Activated CD4-positive, alpha-beta memory T cell treated with anti-CD3 and anti-CD28 coated beads, Interleukin-2, amount 10 ng/mL, durations not matched to agents 7 days and 5 days (primary cell): Measurements from ENCODE around the gene SLC44A3. TPM values are rescaled to one million over a fixed set of nuclear protein-coding genes. Genes with fewer than 3 reads are reported as not detected.
"Not testable (repeated sequence)": the region's sequence is repeated elsewhere in the genome, so short reads cannot be mapped to it uniquely, and the experiment has no call there.

Experiments used
- CTCF ChIA-PET: fragments of 350-600 bp; sonication (Branson Sonifier 250); formaldehyde crosslinking; loops from one replicate; lab custom pipeline; 2021; ENCODE audit warnings: antibody characterized with exemption, inconsistent platforms; lab: Charles Lee
- POLR2A ChIA-PET: fragments of 350-600 bp; sonication (Branson Sonifier 250); formaldehyde crosslinking; loops from one replicate; lab custom pipeline; 2021; ENCODE audit warnings: antibody characterized with exemption; lab: Charles Lee
- DNase-seq: peaks from one replicate; pipeline ENCODE4 v3.0.0-alpha.2; 2020
- H3K27ac Mint-ChIP-seq: one replicate; pipeline ENCODE4 v1.8.0; 2021; ENCODE audit warnings: mild to moderate bottlenecking, mixed read lengths
- H3K27me3 Mint-ChIP-seq: one replicate; pipeline ENCODE4 v1.8.0; 2021; ENCODE audit warnings: mixed read lengths
- H3K36me3 Mint-ChIP-seq: one replicate; pipeline ENCODE4 v1.8.0; 2021; ENCODE audit warnings: low read depth, mixed read lengths
- H3K4me1 Mint-ChIP-seq: one replicate; pipeline ENCODE4 v1.8.0; 2021; ENCODE audit warnings: mixed read lengths
- H3K4me3 Mint-ChIP-seq: one replicate; pipeline ENCODE4 v1.8.0; 2021; ENCODE audit warnings: mild to moderate bottlenecking, mixed read lengths
- H3K9me3 Mint-ChIP-seq: one replicate; pipeline ENCODE4 v1.8.0; 2021; ENCODE audit warnings: mixed read lengths
- total RNA-seq, 2 experiments: library from RNA; stranded (reverse); gene quantifications; one replicate each; pipeline ENCODE4 v1.2.3, GENCODE V29; 2021

The SLC44A3 gene
- total RNA-seq, 2 experiments from 2014 or later = 0.25 to 0.35 TPM

- peaks cover 54% of the 10 kb centered on the region for H3K27me3 Mint-ChIP-seq
- POLR2A ChIA-PET = no interaction called here
- no peaks in the 10 kb centered on the region for H3K9me3 Mint-ChIP-seq
Measured at GRCh38 chr1:94928293-94928939, 108.3 kb downstream of the SLC44A3 start.

DNA sequence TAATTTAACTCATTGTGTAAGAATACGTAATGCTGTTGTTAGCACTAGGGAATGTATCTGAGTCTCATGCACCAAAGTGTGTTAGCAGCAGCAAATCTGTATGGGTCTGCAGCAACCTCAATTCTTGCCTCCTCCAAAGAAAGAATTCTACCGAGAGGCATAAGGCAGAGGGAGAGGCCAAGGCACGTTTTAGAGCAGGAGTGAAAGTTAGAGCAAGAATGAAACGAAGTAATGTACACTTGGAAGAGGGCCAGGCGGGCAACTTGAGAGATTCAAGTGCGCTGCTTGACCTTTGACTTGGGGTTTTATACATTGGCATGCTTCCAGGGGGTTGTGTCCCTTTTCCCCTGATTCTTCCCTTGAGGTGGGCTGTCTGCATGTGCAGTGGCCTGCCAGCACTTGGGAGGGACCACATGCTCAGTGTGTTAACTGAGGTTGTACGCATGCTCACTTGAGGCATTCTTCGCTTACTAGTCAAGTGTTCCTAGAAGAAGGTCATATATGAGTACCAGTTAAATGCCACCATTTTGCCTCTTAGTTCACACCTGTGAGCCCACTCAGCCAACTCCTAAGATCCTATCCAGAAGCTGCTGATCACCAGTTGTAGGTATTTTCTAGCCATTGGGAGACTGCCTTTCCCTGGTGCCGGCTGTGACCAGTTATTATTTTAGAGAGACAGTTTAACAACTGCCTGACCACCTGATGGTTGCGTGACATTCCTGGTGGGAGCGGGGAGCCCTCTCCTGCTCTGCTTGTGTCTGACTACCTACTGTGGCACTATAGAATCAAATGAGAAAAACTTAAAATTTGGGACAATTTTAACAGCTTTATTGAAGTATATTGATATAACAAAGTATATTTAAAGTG, 109.4 kb downstream of the SLC44A3 start:
- Mint-ChIP-seq H3K4me3 (no peak overlapping the region), H3K9me3 (no peaks in the 10 kb centered on the region), H3K27me3 (peaks cover 45% of the 10 kb centered on the region), H3K27ac (no peak overlapping the region), H3K4me1 (peaks cover 10% of the 10 kb centered on the region), H3K36me3 (peaks cover 3% of the 10 kb centered on the region)
- CTCF ChIA-PET = no interaction called here
- no peak for DNase-seq
- POLR2A ChIA-PET = no interaction called here

More at GRCh38 chr1:94928293-94928939, 108.3 kb downstream of the SLC44A3 start:
- Mint-ChIP-seq H3K4me3 (no peak overlapping the region), H3K36me3 (peaks cover 3% of the 10 kb centered on the region), H3K27ac (no peak overlapping the region), H3K4me1 (peaks cover 10% of the 10 kb centered on the region)
- no peak for DNase-seq
- CTCF ChIA-PET = interaction anchor here (1.3 kb wide), 1 partner anchor 74 kb away, joined by 3 read pairs; no protein-coding TSS in a partner anchor

DNA sequence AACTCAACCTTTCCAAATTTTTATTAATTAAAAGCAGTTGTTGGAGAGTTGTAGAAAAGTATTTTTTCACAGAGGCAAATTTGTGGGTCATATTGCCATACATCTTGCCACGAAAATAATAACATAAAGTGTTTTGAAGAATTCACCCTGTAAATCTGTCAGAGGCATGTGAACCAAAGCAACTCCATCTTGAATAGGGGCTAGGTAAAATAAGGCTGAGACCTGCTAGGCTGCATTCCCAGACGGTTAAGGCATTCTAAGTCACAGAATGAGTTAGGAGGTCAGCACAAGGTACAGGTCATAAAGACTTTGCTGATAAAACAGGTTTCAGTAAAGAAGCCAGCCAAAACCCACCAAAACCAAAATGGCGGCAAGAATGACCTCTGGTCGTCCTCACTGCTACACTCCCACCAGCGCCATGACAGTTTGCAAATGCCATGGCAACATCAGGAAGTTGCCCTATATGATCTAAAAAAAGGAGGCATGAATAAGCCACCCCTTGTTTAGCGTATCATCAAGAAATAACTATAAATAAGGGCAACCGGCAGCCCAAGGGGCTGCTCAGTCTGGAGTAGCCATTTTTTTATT, 111.2 kb downstream of the SLC44A3 start:
- H3K9me3 Mint-ChIP-seq = no peaks in the 10 kb centered on the region

DNA sequence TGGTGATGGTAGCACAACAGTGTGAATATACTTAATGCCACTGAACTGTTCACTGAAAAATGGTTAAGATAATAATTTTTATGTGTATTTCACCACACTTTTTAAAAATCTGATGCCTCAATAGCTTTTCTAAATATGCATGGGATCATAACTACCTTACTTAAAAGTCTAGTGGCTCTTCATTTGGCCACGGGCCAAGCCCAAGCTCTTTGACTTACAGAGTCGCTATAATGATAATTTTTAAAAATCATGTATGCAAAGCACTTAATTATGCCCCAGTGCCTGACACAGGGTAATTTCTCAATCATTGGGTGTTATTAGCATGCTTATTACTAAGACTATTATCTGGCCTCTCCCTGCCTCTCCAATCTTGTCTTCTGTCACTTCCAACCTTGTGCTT, 114.4 kb downstream of the SLC44A3 start:
- Mint-ChIP-seq H3K4me1 (peaks cover 4% of the 10 kb centered on the region), H3K4me3 (no peak overlapping the region), H3K9me3 (no peaks in the 10 kb centered on the region), H3K27me3 (peaks cover 19% of the 10 kb centered on the region), H3K36me3 (no peaks in the 10 kb centered on the region), H3K27ac (no peak overlapping the region)
- ChIA-PET POLR2A (no interaction called here), CTCF (no interaction called here)
- DNase-seq = no peak

More for the DNA sequence above, 111.2 kb downstream of the SLC44A3 start:
- DNase-seq = no peak
- POLR2A ChIA-PET = no interaction called here
- Mint-ChIP-seq H3K27ac (no peak overlapping the region), H3K4me3 (no peak overlapping the region), H3K36me3 (no peaks in the 10 kb centered on the region), H3K27me3 (peaks cover 35% of the 10 kb centered on the region), H3K4me1 (peaks cover 8% of the 10 kb centered on the region)
- CTCF ChIA-PET = no interaction called here

- DNase-seq = no peak
- Mint-ChIP-seq H3K9me3 (no peaks in the 10 kb centered on the region), H3K4me3 (no peak overlapping the region), H3K27me3 (peaks cover 17% of the 10 kb centered on the region), H3K4me1 (peaks cover 4% of the 10 kb centered on the region), H3K27ac (no peak overlapping the region), H3K36me3 (no peaks in the 10 kb centered on the region)
- ChIA-PET CTCF (no interaction called here), POLR2A (no interaction called here)
Measured at GRCh38 chr1:94935034-94935433, 114.9 kb downstream of the SLC44A3 start.

DNA sequence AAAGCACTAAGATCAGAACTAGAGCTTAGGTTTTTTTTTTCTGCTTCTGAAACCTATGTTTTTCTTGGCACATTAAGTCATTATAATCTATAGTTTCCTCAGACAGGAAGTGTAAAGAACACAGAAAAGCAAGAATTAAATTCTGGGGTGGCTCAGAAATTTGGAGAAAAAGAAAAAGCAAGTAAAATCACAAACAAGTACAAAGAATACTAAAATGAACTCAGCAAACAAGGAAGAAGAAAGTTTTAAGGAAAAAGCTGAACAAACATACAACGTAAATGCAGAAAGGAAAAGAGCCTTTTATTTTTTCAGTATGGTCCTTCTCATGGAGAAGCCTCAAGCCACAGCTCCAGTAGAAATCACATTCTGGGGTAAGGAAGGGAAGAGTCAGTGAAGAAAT, 115.3 kb downstream of the SLC44A3 start:
- DNase-seq = no peak
- Mint-ChIP-seq H3K27me3 (peaks cover 15% of the 10 kb centered on the region), H3K27ac (no peak overlapping the region), H3K4me1 (peaks cover 4% of the 10 kb centered on the region), H3K36me3 (no peaks in the 10 kb centered on the region), H3K9me3 (no peaks in the 10 kb centered on the region), H3K4me3 (no peak overlapping the region)
- POLR2A ChIA-PET = no interaction called here
- CTCF ChIA-PET = no interaction called here

GRCh38 chr1:94936861-94937620, 116.9 kb downstream of the SLC44A3 start:
- Mint-ChIP-seq H3K36me3 (no peaks in the 10 kb centered on the region), H3K9me3 (no peaks in the 10 kb centered on the region)
- CTCF ChIA-PET = no interaction called here

DNA sequence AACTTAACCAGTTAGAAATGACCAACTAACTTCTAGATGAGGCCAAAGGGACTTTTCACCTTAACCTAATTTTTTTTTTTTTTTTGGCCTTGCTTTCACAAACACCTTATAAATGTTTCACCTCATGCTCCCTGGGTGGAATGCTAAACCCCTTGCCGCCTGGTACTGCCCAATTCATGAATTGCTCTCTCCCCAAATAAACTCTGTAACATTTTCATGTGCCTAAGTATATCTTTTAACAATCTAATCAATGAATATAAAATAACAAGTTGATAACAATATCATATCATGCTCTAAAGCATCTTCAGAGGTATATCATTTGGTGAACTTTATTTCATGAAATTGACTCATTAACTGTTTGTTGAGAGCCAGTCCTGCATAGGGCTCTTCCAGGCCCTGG, 117.7 kb downstream of the SLC44A3 start:
- Mint-ChIP-seq H3K27me3 (peaks cover 10% of the 10 kb centered on the region), H3K27ac (no peak overlapping the region), H3K9me3 (no peaks in the 10 kb centered on the region), H3K4me3 (no peak overlapping the region), H3K4me1 (peaks cover 4% of the 10 kb centered on the region), H3K36me3 (no peaks in the 10 kb centered on the region)
- CTCF ChIA-PET = no interaction called here
- DNase-seq = no peak
- POLR2A ChIA-PET = no interaction called here

More at GRCh38 chr1:94936861-94937620, 116.9 kb downstream of the SLC44A3 start:
- Mint-ChIP-seq H3K27me3 (peaks cover 10% of the 10 kb centered on the region), H3K4me3 (no peak overlapping the region), H3K27ac (no peak overlapping the region), H3K4me1 (peaks cover 4% of the 10 kb centered on the region)
- POLR2A ChIA-PET = no interaction called here
- no peak for DNase-seq

- Mint-ChIP-seq H3K36me3 (no peaks in the 10 kb centered on the region), H3K9me3 (no peaks in the 10 kb centered on the region), H3K4me1 (peaks cover 2% of the 10 kb centered on the region), H3K4me3 (no peak overlapping the region), H3K27ac (no peak overlapping the region), H3K27me3 (peaks cover 16% of the 10 kb centered on the region)
- DNase-seq = no peak
- CTCF ChIA-PET = no interaction called here
- POLR2A ChIA-PET = no interaction called here
Measured at GRCh38 chr1:94940738-94941137, 120.6 kb downstream of the SLC44A3 start.

DNA sequence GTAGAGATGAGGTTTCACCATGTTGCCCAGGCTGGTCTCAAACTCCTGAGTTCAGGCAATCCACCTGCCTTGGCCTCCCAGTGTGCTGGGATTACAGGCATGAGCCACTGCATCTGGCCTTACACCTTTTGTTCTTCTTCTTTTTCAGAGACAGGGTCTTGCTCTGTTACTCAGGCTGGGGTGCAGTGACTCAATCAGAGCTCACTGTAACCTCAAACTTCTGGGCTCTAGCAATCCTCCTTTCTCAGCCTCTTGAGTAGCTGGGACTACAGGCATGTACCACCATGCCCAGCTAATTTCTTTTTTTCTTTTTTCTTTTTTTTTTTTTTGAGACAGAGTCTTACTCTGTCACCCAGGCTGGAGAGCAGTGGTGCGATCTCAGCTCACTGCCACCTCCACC, 121.3 kb downstream of the SLC44A3 start:
- H3K27ac Mint-ChIP-seq, H3K4me1 Mint-ChIP-seq, DNase-seq, POLR2A ChIA-PET, CTCF ChIA-PET, H3K4me3 Mint-ChIP-seq, H3K9me3 Mint-ChIP-seq, H3K36me3 Mint-ChIP-seq: not testable (repeated sequence)
- peaks cover 14% of the 10 kb centered on the region for H3K27me3 Mint-ChIP-seq

DNA sequence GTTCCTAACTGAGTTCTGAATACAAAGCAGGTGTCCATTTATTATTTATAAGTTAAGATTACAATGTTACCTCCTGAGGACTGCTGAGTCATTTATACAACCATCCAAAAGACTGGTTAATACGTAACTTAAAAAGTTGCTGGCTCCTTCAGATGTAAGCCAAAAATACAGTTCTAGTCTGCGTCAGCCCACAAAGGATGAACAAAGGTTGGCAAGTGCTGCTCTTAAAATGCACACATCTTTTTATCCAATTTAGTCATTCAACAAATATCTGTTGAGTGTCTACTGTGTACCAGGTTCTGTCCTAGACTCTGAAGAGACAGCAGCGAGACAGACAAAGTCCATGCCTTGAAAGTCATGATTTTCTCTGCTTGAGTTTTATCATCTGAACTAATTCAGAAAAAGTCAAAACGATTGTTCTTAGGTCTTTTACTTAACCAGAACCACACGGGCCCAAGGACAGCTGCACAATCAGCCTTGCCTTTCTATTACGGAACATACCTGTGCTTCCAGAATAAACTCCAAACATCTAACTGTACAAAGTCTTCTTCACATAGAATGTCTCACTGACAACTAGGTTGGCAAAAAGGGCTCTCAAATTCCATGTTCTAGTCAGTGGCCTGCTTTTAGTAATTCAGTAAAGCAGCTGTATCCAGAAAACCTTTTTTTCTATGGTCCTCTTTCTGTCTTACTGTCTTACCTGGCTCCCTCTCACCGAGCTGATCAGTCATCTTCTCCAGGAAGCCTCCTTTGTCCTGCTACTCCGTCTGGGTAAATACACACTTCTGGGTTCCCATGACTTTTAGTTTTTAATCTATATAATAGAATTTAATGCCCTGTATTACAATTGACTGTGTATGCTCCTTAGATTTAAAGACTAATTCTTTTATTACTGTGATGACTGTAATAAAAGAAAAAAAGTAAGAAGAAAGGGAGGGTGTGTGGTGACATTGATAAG, 122.3 kb downstream of the SLC44A3 start:
- Mint-ChIP-seq H3K4me3 (no peak overlapping the region), H3K4me1 (no peaks in the 10 kb centered on the region), H3K36me3 (no peaks in the 10 kb centered on the region), H3K27ac (no peak overlapping the region), H3K9me3 (no peaks in the 10 kb centered on the region), H3K27me3 (peaks cover 14% of the 10 kb centered on the region)
- ChIA-PET CTCF (no interaction called here), POLR2A (no interaction called here)
- DNase-seq = no peak
